H9 (cell line): Measurements from ENCODE around the gene CNGA4. TPM values are rescaled to one million over a fixed set of nuclear protein-coding genes. Genes with fewer than 3 reads are reported as not detected.

Experiments used
- DNase-seq: peaks from one replicate; pipeline ENCODE4 v3.0.0-alpha.2; 2017
- H2AFZ ChIP-seq: one replicate; pipeline ENCODE4 v1.6.1; 2013; ENCODE audit warnings: mild to moderate bottlenecking, low read length, control low read depth, moderate library complexity
- H2AK5ac ChIP-seq: 2 replicates; pipeline ENCODE4 v1.6.1; 2013; ENCODE audit warnings: low read length, control low read depth, mixed read lengths; ENCODE audit not compliant: insufficient read length
- H2BK120ac ChIP-seq: one replicate; pipeline ENCODE4 v1.6.1; 2013; ENCODE audit warnings: low read depth, mild to moderate bottlenecking, low read length, control low read depth, inconsistent platforms; ENCODE audit not compliant: poor library complexity, severe bottlenecking
- H2BK12ac ChIP-seq: 2 replicates; pipeline ENCODE4 v1.6.1; 2013; ENCODE audit warnings: low read length, control low read depth, mixed read lengths, low read depth; ENCODE audit not compliant: insufficient read length
- H2BK15ac ChIP-seq: 2 replicates; pipeline ENCODE4 v1.6.1; 2013; ENCODE audit warnings: low read depth, low read length, control low read depth
- H2BK20ac ChIP-seq: one replicate; pipeline ENCODE4 v1.6.1; 2013; ENCODE audit warnings: low read depth, mild to moderate bottlenecking, low read length, control low read depth, inconsistent platforms; ENCODE audit not compliant: poor library complexity, severe bottlenecking
- H2BK5ac ChIP-seq: 2 replicates; pipeline ENCODE4 v1.6.1; 2013; ENCODE audit warnings: low read length, control low read depth, mixed read lengths; ENCODE audit not compliant: insufficient read length
- H3K14ac ChIP-seq: 2 replicates; pipeline ENCODE4 v1.6.1; 2013; ENCODE audit warnings: low read length, control low read depth; ENCODE audit not compliant: insufficient read depth
- H3K18ac ChIP-seq: 2 replicates; pipeline ENCODE4 v1.6.1; 2013; ENCODE audit warnings: low read depth, mild to moderate bottlenecking, mixed read lengths, low read length, control low read depth; ENCODE audit not compliant: insufficient read length
- H3K23ac ChIP-seq: 2 replicates; pipeline ENCODE4 v1.6.1; 2013; ENCODE audit warnings: low read length, control low read depth, mixed read lengths, low read depth; ENCODE audit not compliant: insufficient read length
- H3K23me2 ChIP-seq: 2 replicates; pipeline ENCODE4 v1.6.1; 2013; ENCODE audit warnings: low read depth, mild to moderate bottlenecking, mixed read lengths, low read length, control low read depth; ENCODE audit not compliant: insufficient read length, poor library complexity, severe bottlenecking
- H3K27ac ChIP-seq: 2 replicates; pipeline ENCODE4 v1.5.1; 2013; ENCODE audit warnings: low read length, control low read depth, mixed read lengths, low read depth; ENCODE audit not compliant: insufficient read length
- H3K27me3 ChIP-seq: 2 replicates; pipeline ENCODE4 v1.6.1; 2013; ENCODE audit warnings: low read length, control low read depth, inconsistent platforms; ENCODE audit not compliant: insufficient read depth
- H3K4ac ChIP-seq: 2 replicates; pipeline ENCODE4 v1.6.1; 2013; ENCODE audit warnings: low read depth, mild to moderate bottlenecking, control low read depth, inconsistent platforms, low read length, moderate library complexity
- H3K4me1 ChIP-seq: 2 replicates; pipeline ENCODE4 v1.6.1; 2013; ENCODE audit warnings: low read length, control low read depth, inconsistent platforms; ENCODE audit not compliant: insufficient read depth
- H3K4me2 ChIP-seq: 2 replicates; pipeline ENCODE4 v1.6.1; 2013; ENCODE audit warnings: low read length, control low read depth, mixed read lengths; ENCODE audit not compliant: insufficient read length, insufficient read depth
- H3K56ac ChIP-seq: 2 replicates; pipeline ENCODE4 v1.6.1; 2013; ENCODE audit warnings: low read depth, mild to moderate bottlenecking, mixed read lengths, low read length, control low read depth; ENCODE audit not compliant: insufficient read length
- H3K79me1 ChIP-seq: 2 replicates; pipeline ENCODE4 v1.6.1; 2013; ENCODE audit warnings: low read depth, mild to moderate bottlenecking, moderate library complexity, low read length, control low read depth, inconsistent platforms; ENCODE audit not compliant: insufficient read depth, poor library complexity, severe bottlenecking
- H3K79me2 ChIP-seq: 2 replicates; pipeline ENCODE4 v1.6.1; 2013; ENCODE audit warnings: low read length, control low read depth, inconsistent platforms; ENCODE audit not compliant: insufficient read depth
- H3K9ac ChIP-seq: 2 replicates; pipeline ENCODE4 v1.6.1; 2013; ENCODE audit warnings: low read length, control low read depth, mixed read lengths; ENCODE audit not compliant: insufficient read length; ENCODE audit errors: extremely low read depth
- H3K9me3 ChIP-seq: one replicate; pipeline ENCODE4 v1.6.1; 2013; ENCODE audit warnings: low read depth, low read length, inconsistent platforms; ENCODE audit not compliant: control insufficient read depth
- H3T11ph ChIP-seq: one replicate; pipeline ENCODE4 v1.6.1; 2013; ENCODE audit warnings: mild to moderate bottlenecking, low read length, control low read depth, inconsistent platforms
- H4K20me1 ChIP-seq: one replicate; pipeline ENCODE4 v1.6.1; 2013; ENCODE audit not compliant: control insufficient read depth, insufficient read length, insufficient read depth
- H4K5ac ChIP-seq: 2 replicates; pipeline ENCODE4 v1.6.1; 2013; ENCODE audit warnings: low read depth, mild to moderate bottlenecking, mixed read lengths, low read length, control low read depth; ENCODE audit not compliant: insufficient read length
- H4K8ac ChIP-seq: replicated peaks from 2 replicates; pipeline ENCODE4 v1.6.1; 2013; ENCODE audit warnings: low read length, control low read depth, mixed read lengths, low read depth; ENCODE audit not compliant: insufficient read length
- H4K91ac ChIP-seq: 2 replicates; pipeline ENCODE4 v1.6.1; 2013; ENCODE audit warnings: low read depth, mild to moderate bottlenecking, moderate library complexity, mixed read lengths, low read length, control low read depth; ENCODE audit not compliant: insufficient read length
- H3K27ac Mint-ChIP-seq, 3 experiments: 2 replicates in 2 of 3; 3 replicates in 1 of 3; pipeline ENCODE4 v1.8.0; 2020 to 2021; ENCODE audit warnings: mixed read lengths in 3 of 3, mild to moderate bottlenecking in 1 of 3, moderate library complexity in 1 of 3
- H3K27me3 Mint-ChIP-seq: 2 replicates; pipeline ENCODE4 v1.8.0; 2021; ENCODE audit warnings: low read depth, mild to moderate bottlenecking, moderate library complexity, mixed read lengths
- H3K36me3 Mint-ChIP-seq, 3 experiments: 2 replicates in 2 of 3; 3 replicates in 1 of 3; pipeline ENCODE4 v1.8.0; 2020 to 2021; ENCODE audit warnings: low read depth in 3 of 3, mixed read lengths in 3 of 3; ENCODE audit not compliant: insufficient read depth in 1 of 3
- H3K4me1 Mint-ChIP-seq, 2 experiments: 2 replicates each; pipeline ENCODE4 v1.8.0; 2020; ENCODE audit warnings: mixed read lengths in 2 of 2
- H3K4me3 Mint-ChIP-seq, 2 experiments: 2 replicates in 1 of 2; 3 replicates in 1 of 2; pipeline ENCODE4 v1.8.0; 2020 to 2021; ENCODE audit warnings: mild to moderate bottlenecking in 2 of 2, mixed read lengths in 2 of 2, moderate library complexity in 1 of 2
- H3K9me3 Mint-ChIP-seq, 2 experiments: 2 replicates in 1 of 2; 3 replicates in 1 of 2; pipeline ENCODE4 v1.8.0; 2020; ENCODE audit warnings: mild to moderate bottlenecking in 2 of 2, mixed read lengths in 2 of 2, moderate library complexity in 1 of 2
- WGBS: extraction: QIAGEN DNeasy Blood & Tissue Kit; methylation state at CpG from one replicate; pipeline ENCODE4 v1.1.7; 2013; ENCODE audit warnings: missing lambda C conversion rate, low lambda C conversion rate, mixed read lengths; ENCODE audit not compliant: insufficient read length; ENCODE audit errors: extremely low coverage; 5-methylcytosine and 5-hydroxymethylcytosine counted together
- total RNA-seq: library from RNA; stranded (reverse); gene quantifications from 2 replicates; pipeline ENCODE4 v1.2.1, GENCODE V29; 2021
- TF ChIP-seq, protein P1 (sequence below): fragments of 200-600 bp; sonication (generic); conservative IDR thresholded peaks from 3 replicates; pipeline ENCODE4 v1.8.0; 2021; ENCODE audit warnings: antibody characterized with exemption, mild to moderate bottlenecking

CNGA4 gene
- total RNA-seq, 1 experiment from 2014 or later, result 0.11 TPM

- Mint-ChIP-seq H3K4me1 (peaks cover 8% of the 10 kb centered on the region in 2 experiments), H3K9me3 (no peaks in the 10 kb centered on the region), H3K27ac (no peak within 1 kb of the TSS), H3K36me3 (peaks cover 5 to 20% (median 15%) of the 10 kb centered on the region in 3 experiments; a peak in 4 of 7 replicates), H3K4me3 (no peak within 1 kb of the TSS), H3K27me3 (no peaks in the 10 kb centered on the region)
- Histone ChIP-seq H3K14ac (no peak within 1 kb of the TSS), H3K9me3 (no peaks in the 10 kb centered on the region), H2BK15ac (no peak within 1 kb of the TSS), H3K56ac (no peak within 1 kb of the TSS), H3K79me1 (no peaks in the 10 kb centered on the region), H3K27ac (no peak within 1 kb of the TSS), H3K4me1 (peaks cover 3% of the 10 kb centered on the region; the same call in 1 of the 2 replicates), H4K5ac (no peak within 1 kb of the TSS), H3K4ac (no peak within 1 kb of the TSS), H3T11ph (no peak within 1 kb of the TSS), H4K8ac (no peak within 1 kb of the TSS), H2BK20ac (no peak within 1 kb of the TSS), H3K27me3 (no peaks in the 10 kb centered on the region), H2BK120ac (no peak within 1 kb of the TSS), H2AK5ac (no peak within 1 kb of the TSS), H3K9ac (no peak within 1 kb of the TSS), H2BK12ac (no peak within 1 kb of the TSS), H3K4me2 (no peak within 1 kb of the TSS), H3K18ac (no peak within 1 kb of the TSS), H2AFZ (no peak within 1 kb of the TSS), H4K20me1 (no peaks in the 10 kb centered on the region), H2BK5ac (no peak within 1 kb of the TSS), H3K23ac (no peak within 1 kb of the TSS), H3K79me2 (no peaks in the 10 kb centered on the region), H3K23me2 (no peaks in the 10 kb centered on the region), H4K91ac (no peak within 1 kb of the TSS)
- TF ChIP-seq, protein P1, sequence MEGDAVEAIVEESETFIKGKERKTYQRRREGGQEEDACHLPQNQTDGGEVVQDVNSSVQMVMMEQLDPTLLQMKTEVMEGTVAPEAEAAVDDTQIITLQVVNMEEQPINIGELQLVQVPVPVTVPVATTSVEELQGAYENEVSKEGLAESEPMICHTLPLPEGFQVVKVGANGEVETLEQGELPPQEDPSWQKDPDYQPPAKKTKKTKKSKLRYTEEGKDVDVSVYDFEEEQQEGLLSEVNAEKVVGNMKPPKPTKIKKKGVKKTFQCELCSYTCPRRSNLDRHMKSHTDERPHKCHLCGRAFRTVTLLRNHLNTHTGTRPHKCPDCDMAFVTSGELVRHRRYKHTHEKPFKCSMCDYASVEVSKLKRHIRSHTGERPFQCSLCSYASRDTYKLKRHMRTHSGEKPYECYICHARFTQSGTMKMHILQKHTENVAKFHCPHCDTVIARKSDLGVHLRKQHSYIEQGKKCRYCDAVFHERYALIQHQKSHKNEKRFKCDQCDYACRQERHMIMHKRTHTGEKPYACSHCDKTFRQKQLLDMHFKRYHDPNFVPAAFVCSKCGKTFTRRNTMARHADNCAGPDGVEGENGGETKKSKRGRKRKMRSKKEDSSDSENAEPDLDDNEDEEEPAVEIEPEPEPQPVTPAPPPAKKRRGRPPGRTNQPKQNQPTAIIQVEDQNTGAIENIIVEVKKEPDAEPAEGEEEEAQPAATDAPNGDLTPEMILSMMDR, result no peak
- DNase-seq, result no peak
- no CpG with 5 or more reads among the region's 1 CpG for WGBS
These were observed 33.5 kb upstream of the CNGA4 start, which contains the start of gene C11orf42 for GRCh38 chr11:6205366-6205765. Gene C11orf42, plus strand, starts transcription at chr11:6205557. Its CDS starts 59 bp downstream, at chr11:6205616.
